ENCODE data around the gene ARPC4.

DNA sequence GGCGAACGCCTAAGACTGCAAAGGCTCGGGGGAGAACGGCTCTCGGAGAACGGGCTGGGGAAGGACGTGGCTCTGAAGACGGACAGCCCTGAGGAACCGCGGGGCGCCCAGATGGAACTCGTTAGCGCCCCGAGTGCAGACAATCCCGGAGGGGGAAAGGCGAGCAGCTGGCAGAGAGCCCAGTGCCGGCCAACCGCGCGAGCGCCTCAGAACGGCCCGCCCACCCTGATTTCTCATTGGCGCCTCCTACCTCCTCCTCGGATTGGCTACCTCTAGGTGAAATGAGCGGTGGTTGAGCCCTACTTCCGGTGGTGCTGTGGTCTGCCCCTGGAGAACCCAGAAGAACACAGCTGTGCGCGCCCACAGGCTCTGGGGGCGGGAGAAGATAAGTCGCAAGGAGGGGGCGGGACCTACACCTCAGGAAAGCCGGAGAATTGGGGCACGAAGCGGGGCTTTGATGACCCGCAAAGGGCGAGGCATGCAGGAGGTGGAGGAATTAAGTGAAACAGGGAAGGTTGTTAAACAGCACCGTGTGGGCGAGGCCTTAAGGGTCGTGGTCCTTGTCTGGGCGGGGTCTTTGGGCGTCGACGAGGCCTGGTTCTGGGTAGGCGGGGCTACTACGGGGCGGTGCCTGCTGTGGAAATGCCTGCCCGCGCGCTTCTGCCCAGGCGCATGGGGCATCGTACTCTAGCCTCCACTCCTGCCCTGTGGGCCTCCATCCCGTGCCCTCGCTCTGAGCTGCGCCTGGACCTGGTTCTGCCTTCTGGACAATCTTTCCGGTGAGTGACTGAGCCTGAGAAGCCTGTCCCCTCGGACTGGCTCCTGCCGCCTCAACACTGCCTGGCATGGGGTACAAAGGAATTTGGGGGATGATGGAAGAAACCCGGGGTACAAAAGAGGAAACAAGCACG, 43.0 kb upstream of the ARPC4 start, which contains the start of gene OGG1:
- TF ChIP-seq, protein P1, sequence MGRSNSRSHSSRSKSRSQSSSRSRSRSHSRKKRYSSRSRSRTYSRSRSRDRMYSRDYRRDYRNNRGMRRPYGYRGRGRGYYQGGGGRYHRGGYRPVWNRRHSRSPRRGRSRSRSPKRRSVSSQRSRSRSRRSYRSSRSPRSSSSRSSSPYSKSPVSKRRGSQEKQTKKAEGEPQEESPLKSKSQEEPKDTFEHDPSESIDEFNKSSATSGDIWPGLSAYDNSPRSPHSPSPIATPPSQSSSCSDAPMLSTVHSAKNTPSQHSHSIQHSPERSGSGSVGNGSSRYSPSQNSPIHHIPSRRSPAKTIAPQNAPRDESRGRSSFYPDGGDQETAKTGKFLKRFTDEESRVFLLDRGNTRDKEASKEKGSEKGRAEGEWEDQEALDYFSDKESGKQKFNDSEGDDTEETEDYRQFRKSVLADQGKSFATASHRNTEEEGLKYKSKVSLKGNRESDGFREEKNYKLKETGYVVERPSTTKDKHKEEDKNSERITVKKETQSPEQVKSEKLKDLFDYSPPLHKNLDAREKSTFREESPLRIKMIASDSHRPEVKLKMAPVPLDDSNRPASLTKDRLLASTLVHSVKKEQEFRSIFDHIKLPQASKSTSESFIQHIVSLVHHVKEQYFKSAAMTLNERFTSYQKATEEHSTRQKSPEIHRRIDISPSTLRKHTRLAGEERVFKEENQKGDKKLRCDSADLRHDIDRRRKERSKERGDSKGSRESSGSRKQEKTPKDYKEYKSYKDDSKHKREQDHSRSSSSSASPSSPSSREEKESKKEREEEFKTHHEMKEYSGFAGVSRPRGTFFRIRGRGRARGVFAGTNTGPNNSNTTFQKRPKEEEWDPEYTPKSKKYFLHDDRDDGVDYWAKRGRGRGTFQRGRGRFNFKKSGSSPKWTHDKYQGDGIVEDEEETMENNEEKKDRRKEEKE (IDR thresholded peaks at IDR 0.05), result no peak
- TF ChIP-seq POLR2AphosphoS5 (IDR thresholded peaks at IDR 0.05; ENCODE audit: low read length), result 0 out of 2 replicates have a peak, but pooled peaks have one; percentile 74
- no peak for TF ChIP-seq FOXM1 (IDR thresholded peaks at IDR 0.05; ENCODE audit: low read depth, low read length)
- TF ChIP-seq CEBPB (IDR thresholded peaks at IDR 0.05; ENCODE audit: borderline replicate concordance in 1 of 2, low read depth in 2 of 2, low read length in 2 of 2), result no peak
- TF ChIP-seq, protein P2, sequence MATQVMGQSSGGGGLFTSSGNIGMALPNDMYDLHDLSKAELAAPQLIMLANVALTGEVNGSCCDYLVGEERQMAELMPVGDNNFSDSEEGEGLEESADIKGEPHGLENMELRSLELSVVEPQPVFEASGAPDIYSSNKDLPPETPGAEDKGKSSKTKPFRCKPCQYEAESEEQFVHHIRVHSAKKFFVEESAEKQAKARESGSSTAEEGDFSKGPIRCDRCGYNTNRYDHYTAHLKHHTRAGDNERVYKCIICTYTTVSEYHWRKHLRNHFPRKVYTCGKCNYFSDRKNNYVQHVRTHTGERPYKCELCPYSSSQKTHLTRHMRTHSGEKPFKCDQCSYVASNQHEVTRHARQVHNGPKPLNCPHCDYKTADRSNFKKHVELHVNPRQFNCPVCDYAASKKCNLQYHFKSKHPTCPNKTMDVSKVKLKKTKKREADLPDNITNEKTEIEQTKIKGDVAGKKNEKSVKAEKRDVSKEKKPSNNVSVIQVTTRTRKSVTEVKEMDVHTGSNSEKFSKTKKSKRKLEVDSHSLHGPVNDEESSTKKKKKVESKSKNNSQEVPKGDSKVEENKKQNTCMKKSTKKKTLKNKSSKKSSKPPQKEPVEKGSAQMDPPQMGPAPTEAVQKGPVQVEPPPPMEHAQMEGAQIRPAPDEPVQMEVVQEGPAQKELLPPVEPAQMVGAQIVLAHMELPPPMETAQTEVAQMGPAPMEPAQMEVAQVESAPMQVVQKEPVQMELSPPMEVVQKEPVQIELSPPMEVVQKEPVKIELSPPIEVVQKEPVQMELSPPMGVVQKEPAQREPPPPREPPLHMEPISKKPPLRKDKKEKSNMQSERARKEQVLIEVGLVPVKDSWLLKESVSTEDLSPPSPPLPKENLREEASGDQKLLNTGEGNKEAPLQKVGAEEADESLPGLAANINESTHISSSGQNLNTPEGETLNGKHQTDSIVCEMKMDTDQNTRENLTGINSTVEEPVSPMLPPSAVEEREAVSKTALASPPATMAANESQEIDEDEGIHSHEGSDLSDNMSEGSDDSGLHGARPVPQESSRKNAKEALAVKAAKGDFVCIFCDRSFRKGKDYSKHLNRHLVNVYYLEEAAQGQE (IDR thresholded peaks at IDR 0.05; ENCODE audit: low read depth, low read length), result no peak
- TF ChIP-seq MYC (IDR thresholded peaks at IDR 0.05; ENCODE audit: insufficient read depth, insufficient read length, insufficient replicate concordance, low read length, severe bottlenecking), result no peak
- TF ChIP-seq, protein P3, sequence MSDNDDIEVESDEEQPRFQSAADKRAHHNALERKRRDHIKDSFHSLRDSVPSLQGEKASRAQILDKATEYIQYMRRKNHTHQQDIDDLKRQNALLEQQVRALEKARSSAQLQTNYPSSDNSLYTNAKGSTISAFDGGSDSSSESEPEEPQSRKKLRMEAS (IDR thresholded peaks at IDR 0.05; ENCODE audit: low read depth, low read length), result no peak
- TF ChIP-seq, protein P4, sequence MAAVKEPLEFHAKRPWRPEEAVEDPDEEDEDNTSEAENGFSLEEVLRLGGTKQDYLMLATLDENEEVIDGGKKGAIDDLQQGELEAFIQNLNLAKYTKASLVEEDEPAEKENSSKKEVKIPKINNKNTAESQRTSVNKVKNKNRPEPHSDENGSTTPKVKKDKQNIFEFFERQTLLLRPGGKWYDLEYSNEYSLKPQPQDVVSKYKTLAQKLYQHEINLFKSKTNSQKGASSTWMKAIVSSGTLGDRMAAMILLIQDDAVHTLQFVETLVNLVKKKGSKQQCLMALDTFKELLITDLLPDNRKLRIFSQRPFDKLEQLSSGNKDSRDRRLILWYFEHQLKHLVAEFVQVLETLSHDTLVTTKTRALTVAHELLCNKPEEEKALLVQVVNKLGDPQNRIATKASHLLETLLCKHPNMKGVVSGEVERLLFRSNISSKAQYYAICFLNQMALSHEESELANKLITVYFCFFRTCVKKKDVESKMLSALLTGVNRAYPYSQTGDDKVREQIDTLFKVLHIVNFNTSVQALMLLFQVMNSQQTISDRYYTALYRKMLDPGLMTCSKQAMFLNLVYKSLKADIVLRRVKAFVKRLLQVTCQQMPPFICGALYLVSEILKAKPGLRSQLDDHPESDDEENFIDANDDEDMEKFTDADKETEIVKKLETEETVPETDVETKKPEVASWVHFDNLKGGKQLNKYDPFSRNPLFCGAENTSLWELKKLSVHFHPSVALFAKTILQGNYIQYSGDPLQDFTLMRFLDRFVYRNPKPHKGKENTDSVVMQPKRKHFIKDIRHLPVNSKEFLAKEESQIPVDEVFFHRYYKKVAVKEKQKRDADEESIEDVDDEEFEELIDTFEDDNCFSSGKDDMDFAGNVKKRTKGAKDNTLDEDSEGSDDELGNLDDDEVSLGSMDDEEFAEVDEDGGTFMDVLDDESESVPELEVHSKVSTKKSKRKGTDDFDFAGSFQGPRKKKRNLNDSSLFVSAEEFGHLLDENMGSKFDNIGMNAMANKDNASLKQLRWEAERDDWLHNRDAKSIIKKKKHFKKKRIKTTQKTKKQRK (IDR thresholded peaks at IDR 0.05; ENCODE audit: low read depth, low read length), result no peak
- TF ChIP-seq, protein P5, sequence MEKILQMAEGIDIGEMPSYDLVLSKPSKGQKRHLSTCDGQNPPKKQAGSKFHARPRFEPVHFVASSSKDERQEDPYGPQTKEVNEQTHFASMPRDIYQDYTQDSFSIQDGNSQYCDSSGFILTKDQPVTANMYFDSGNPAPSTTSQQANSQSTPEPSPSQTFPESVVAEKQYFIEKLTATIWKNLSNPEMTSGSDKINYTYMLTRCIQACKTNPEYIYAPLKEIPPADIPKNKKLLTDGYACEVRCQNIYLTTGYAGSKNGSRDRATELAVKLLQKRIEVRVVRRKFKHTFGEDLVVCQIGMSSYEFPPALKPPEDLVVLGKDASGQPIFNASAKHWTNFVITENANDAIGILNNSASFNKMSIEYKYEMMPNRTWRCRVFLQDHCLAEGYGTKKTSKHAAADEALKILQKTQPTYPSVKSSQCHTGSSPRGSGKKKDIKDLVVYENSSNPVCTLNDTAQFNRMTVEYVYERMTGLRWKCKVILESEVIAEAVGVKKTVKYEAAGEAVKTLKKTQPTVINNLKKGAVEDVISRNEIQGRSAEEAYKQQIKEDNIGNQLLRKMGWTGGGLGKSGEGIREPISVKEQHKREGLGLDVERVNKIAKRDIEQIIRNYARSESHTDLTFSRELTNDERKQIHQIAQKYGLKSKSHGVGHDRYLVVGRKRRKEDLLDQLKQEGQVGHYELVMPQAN (conservative IDR thresholded peaks at IDR 0.05), result peak; percentile 65; the same call in 1 of the 2 replicates
- TF ChIP-seq ZNF274 (IDR thresholded peaks at IDR 0.05; ENCODE audit: insufficient read depth, insufficient read length), result no peak
